ENCODE data around the gene IL2. TPM values are rescaled to one million over a fixed set of nuclear protein-coding genes. Genes with fewer than 3 reads are reported as not detected.

The IL2 gene
- total RNA-seq, 2 donors from 2014 or later, result 3.3 TPM; not detected in 1

- Histone ChIP-seq H3K4me1 (no peaks in the 10 kb centered on the region), H3K27ac (no peak overlapping the region), H3K27me3 (no peaks in the 10 kb centered on the region), H3K4me3 (no peak overlapping the region), H3K36me3 (no peaks in the 10 kb centered on the region), H3K9ac (ENCODE audit: low read depth in 2 of 2, low read length in 2 of 2) (no peak overlapping the region), H3K9me3 (no peaks in the 10 kb centered on the region)
- intact Hi-C loops (cut with DNase I), result no loop called here
- no peak for TF ChIP-seq CTCF (IDR thresholded peaks at IDR 0.05)
- DNase-seq, result no peak
Measured at GRCh38 chr4:122434285-122434684, 22.2 kb downstream of the IL2 start.

GRCh38 chr4:122431351-122431750 is 25.2 kb downstream of the IL2 start:
- no peaks in the 10 kb centered on the region for H3K4me1 ChIP-seq
- H3K9me3 ChIP-seq, result no peaks in the 10 kb centered on the region
- H3K36me3 ChIP-seq, result no peaks in the 10 kb centered on the region
- no peak for DNase-seq
- intact Hi-C loops (cut with DNase I), result no loop called here
- H3K27ac ChIP-seq, result no peak overlapping the region
- H3K9ac ChIP-seq (ENCODE audit: low read depth in 2 of 2, low read length in 2 of 2), result no peak overlapping the region
- no peak overlapping the region for H3K4me3 ChIP-seq
- H3K27me3 ChIP-seq, result no peaks in the 10 kb centered on the region
- no peak for TF ChIP-seq CTCF (IDR thresholded peaks at IDR 0.05)

GRCh38 chr4:122423246-122423645 is 33.3 kb downstream of the IL2 start:
- no peaks in the 10 kb centered on the region for H3K4me1 ChIP-seq
- no peaks in the 10 kb centered on the region for H3K36me3 ChIP-seq
- intact Hi-C loops (cut with DNase I), result no loop called here
- no peaks in the 10 kb centered on the region for H3K9me3 ChIP-seq
- no peak overlapping the region for H3K4me3 ChIP-seq
- no peak for TF ChIP-seq CTCF (IDR thresholded peaks at IDR 0.05)
- H3K27me3 ChIP-seq, result no peaks in the 10 kb centered on the region
- no peak overlapping the region for H3K9ac ChIP-seq (ENCODE audit: low read depth in 2 of 2, low read length in 2 of 2)
- no peak overlapping the region for H3K27ac ChIP-seq
- DNase-seq, result no peak

- intact Hi-C loops (cut with DNase I), result no loop called here
- Histone ChIP-seq H3K36me3 (no peaks in the 10 kb centered on the region), H3K27ac (no peak overlapping the region), H3K9me3 (no peaks in the 10 kb centered on the region), H3K9ac (ENCODE audit: low read depth in 2 of 2, low read length in 2 of 2) (no peak overlapping the region), H3K27me3 (no peaks in the 10 kb centered on the region), H3K4me1 (no peaks in the 10 kb centered on the region), H3K4me3 (no peak overlapping the region)
- no peak for TF ChIP-seq CTCF (IDR thresholded peaks at IDR 0.05)
- DNase-seq, result no peak
Measured at GRCh38 chr4:122412547-122412946, 44.0 kb downstream of the IL2 start.

- no peak overlapping the region for H3K4me3 ChIP-seq
- H3K36me3 ChIP-seq, result no peaks in the 10 kb centered on the region
- no peak for DNase-seq
- no peaks in the 10 kb centered on the region for H3K27me3 ChIP-seq
- H3K9ac ChIP-seq (ENCODE audit: low read depth in 2 of 2, low read length in 2 of 2), result no peak overlapping the region
- no peaks in the 10 kb centered on the region for H3K9me3 ChIP-seq
- intact Hi-C loops (cut with DNase I), result no loop called here
- no peaks in the 10 kb centered on the region for H3K4me1 ChIP-seq
- no peak overlapping the region for H3K27ac ChIP-seq
- no peak for TF ChIP-seq CTCF (IDR thresholded peaks at IDR 0.05)
Measured at GRCh38 chr4:122403861-122404260, 52.7 kb downstream of the IL2 start.

Other genes starting within 250 kb of the IL2 start
- gene ADAD1, start 77.7 kb downstream of the IL2 start, total RNA-seq, result not detected
- gene IL21, start 164.3 kb upstream of the IL2 start, total RNA-seq, result not detected